NCI-H2107 treated with DMSO at 0.1 percent for 48 hours (cell line): ENCODE measurements around the gene WDR87.
A peak's percentile ranks its signal among the peaks of the same experiment; 100 is the strongest.
"Not testable (repeated sequence)": the region's sequence is repeated elsewhere in the genome, so short reads cannot be mapped to it uniquely, and the experiment has no call there.

Experiments
- DNase-seq: peaks from one replicate; lab custom pipeline; 2025; ENCODE audit not compliant: unreplicated experiment; lab: John Stamatoyannopoulos, UW

The WDR87 gene

DNA sequence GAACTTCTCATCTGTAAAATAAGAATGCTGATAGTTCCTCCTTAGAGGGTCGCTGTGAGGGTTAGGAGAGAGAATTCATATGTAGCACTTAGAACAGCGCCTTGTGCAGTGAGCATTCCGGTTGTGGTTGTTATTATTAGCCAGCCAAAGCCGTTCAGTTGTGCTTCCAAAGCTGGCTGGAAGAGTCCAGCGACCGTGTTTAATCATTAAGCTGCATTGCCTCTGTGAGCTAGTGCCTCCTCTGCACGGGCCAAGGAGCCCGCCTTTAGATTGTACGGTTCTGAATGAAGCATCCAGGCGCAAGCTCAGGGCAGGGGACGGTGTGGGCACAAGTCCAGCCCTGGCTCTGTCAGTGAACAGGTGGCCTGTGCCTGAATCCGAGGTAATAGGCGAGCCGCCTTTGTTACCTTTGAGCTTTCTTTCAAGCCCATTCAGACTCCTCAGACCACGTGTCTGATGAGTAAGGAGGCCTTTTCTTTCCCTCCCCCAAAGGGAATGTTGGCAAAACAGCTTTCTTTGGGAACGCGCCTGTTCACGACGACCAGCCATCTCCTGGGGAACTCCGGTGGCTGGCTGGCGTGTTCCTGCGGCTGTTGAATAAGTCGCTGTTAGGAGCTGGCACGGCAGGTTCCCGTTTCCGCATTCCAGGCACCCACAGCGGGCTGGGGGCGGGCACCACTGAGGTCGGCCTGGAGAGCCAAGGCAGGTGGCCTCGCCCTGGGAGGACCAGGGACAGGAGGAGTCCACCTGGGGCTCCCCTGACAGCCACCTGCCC, 25.7 kb upstream of the WDR87 start:
- peak; percentile 97 for DNase-seq

GRCh38 chr19:37930416-37930815, 24.0 kb upstream of the WDR87 start:
- no peak for DNase-seq

- DNase-seq, result peak; percentile 35
Observed at GRCh38 chr19:37929355-37929923, 23.0 kb upstream of the WDR87 start.

DNA sequence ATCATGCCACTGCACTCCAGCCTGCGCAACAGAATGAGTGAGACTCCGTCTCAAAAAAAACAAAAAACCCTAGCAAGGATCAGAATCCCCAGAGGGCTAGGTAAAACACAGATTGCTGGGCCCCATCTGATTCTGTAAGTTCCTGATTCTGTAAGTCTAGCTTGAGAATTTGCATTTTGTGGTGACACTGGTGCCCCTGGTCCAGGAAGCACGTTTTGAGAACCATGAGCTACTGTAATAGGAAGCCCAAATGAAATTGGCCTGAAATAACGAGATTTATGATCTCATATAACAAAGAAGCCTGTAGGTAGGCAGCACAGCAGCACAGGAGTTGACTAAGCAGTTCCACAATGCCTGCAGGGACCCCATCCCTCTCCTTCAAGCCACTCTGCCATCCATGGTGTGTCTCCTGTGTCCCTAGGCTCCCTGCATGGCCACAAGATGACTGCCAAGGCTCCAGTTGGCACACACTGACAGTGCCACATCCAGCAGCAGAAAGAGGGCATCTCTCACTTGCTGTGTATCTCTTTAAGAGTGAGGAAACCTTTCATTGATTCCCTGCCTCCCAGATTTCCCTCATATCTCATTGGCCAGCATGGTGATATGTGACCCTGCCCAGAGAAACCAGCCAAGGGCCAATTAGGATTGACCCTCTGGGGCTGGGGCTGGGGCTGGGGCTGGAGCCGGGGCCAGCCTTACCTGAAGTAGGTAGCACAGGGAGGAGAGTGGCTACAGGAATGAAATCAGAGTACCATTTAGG, 22.3 kb upstream of the WDR87 start:
- no peak for DNase-seq

DNA sequence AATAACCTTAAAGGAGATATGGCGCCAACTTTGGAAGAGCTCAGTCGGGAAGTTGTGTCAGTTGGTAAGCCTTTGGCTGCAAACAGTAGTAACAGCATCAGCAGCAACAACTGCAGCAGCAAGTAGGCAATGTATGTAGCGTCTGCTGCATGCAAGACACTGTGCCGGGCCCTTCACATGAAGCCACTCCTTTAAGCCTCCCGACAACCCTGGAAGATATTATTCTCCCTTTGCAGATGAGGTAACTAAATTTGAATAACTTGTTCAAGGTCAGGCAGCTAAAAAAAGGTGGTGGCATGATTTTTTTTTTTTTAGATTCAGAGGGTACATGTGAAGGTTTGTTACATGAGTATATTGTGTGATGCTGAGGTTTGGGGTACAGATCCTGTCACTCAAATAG, 20.3 kb upstream of the WDR87 start:
- no peak for DNase-seq

GRCh38 chr19:37926255-37926654, 19.9 kb upstream of the WDR87 start:
- DNase-seq, result no peak

GRCh38 chr19:37925212-37925611, 18.8 kb upstream of the WDR87 start:
- no peak for DNase-seq

- not testable (repeated sequence) for DNase-seq
Observed at GRCh38 chr19:37924573-37924972, 18.2 kb upstream of the WDR87 start.

DNA sequence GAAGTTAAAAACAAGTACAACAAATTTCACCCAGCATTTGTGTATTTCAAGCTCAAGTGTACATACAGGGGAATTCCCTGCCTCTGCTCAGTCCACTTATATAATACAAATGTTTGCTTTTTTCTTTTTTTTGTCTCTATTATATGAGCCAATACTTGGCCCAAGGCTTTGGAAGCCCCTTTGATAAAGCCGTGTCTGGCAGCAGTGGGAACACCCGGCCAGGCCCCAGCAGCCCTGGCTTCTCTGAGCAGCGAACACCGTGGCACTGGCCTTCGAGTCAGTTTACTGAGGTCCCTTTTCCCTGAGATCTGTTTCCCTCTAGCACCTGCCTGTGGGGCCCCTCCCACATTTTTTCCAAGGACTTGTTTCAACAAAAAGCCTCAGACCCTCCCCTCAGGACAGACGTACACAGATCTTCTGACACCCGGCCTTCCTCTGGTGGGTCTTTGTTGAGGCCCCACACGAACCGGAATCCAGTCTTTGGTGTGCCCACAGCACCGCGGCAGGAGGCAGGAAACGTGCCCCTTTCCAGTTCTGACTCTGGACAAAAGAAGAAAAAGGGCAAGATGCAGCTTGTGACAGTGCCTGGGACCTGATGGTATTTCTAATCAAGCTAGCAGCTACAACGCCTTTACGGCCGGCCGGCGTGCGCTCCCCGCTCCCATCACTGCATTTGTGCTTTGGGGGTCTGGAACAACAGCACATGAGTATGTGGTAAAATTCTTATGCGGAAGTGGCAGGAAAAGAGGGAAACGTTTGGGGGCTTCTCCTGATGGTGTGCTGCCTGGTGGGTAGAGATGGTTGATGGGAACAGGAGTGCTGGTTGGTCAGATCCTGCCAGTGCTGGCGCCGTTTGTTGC, 14.4 kb upstream of the WDR87 start:
- peak; percentile 60 for DNase-seq

DNA sequence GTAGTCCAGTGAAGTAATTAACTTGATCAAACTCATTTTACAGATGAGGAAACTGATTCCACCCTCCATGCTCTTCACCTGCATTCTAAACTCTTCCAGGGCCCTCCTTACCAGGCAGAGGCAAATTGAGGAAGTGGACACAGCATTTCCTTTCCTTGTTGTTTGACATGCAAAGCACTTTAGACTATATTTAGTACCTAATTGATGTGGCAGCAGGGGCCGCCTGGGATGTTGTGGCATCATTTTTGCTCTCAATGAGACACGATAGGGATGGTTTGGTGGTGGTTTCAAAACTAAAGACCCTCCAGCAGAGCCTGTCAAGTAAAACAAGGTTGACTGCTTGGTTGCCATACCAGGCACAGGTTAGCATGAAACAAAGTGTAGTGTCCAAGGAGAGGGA, 8.5 kb upstream of the WDR87 start:
- no peak for DNase-seq

GRCh38 chr19:37909661-37910199, 3.3 kb upstream of the WDR87 start:
- DNase-seq, result no peak

GRCh38 chr19:37907735-37908455, 1.5 kb upstream of the WDR87 start:
- DNase-seq, result no peak

GRCh38 chr19:37906869-37907734, 708 bp upstream of the WDR87 start, which contains the start of gene SIPA1L3:
Gene SIPA1L3 (plus strand): TSS chr19:37907208. CDS start chr19:38081566, 174,358 bp downstream.
- peak; percentile 65 for DNase-seq

DNA sequence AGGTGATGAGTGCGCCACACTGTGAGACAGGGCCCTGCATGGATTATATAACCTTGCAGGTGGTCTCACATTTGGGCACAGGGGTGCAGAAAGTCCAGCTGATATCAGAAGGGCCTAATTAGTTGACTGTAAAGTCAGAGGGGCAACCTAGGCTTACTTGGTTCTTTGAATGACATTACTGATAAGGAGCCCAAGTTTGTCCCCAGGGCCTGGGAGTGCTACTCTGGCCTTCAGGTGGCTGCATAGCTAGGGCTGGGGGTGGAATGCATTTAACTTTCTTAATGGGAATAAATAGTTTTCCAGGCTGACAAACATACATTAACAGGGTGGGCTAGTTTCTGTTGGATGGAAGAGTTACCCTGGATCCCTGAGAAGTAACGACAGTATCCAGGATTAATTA, 3.3 kb downstream of the WDR87 start:
- DNase-seq, result no peak

DNA sequence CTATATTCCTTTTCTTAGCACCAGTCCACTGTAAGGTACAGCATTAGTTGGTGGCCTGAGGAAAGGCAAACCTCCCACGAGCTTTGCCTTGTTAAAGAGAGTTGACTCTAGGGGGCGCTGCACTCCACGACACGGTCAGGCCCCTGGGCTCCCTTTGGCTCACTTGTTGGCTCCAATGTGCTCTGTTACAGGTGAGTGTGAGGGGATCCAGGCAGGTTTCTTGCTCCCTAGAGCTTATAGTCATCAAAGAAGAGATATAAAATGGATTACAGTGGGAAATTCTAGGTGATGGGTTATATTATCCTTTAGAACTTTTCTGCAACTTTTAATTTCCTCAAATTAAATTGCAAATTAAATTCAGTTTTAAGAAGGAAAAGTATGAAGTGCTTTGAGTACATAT, 3.7 kb downstream of the WDR87 start:
- peak; percentile 65 for DNase-seq

DNA sequence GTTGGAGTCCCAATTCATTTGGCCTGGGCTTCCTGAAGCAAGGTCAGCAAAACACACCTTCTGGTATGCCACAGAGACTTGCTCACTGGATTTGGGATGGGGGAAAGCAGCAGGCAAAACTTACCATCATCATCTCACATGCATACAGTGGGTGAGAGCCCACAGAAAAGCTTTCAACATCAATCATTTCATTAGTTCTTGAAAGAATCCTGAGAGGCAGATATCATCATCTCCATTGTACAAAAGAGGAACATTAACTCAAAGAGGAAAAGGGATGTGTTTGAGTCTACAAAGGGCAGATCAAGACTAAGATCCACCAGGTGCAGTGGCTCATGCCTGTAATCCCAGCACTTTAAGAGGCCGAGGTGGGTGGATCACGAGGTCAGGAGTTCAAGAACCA, 6.4 kb downstream of the WDR87 start:
- no peak for DNase-seq

- DNase-seq, result no peak
Observed at GRCh38 chr19:37899453-37899852, 6.9 kb downstream of the WDR87 start.

DNA sequence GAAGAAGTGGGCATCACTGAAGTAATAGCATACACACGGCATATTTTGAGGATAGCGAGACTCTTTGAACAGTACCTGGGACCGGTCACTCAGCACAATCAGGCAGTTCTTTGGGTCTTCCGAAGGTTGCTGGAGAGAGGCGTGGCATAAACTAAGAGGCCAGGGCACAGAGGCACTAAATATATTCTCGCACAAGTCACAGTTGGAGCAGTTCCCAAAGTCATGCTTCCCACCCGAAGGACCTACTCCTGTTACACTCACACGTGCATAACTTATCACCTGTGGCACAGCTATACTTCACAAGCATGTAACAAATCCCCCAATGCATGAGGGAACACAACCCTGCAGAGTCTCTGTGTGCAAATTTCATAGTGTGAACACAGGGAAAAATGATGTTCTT, 10.2 kb downstream of the WDR87 start:
- no peak for DNase-seq
